Neural progenitor cell (in vitro differentiated cells): Measurements from ENCODE around the gene NPB. TPM values are rescaled to one million over a fixed set of nuclear protein-coding genes. Genes with fewer than 3 reads are reported as not detected.

Experiments used
- DNase-seq: peaks from one replicate; pipeline ENCODE4 v3.0.0-alpha.2; 2016; ENCODE audit warnings: low spot score
- H2AFZ ChIP-seq: fragments of 200-600 bp; sonication (generic); replicated peaks from 2 replicates; pipeline ENCODE4 v1.6.1; 2016; ENCODE audit warnings: antibody characterized with exemption
- H3F3A ChIP-seq: fragments of 200-600 bp; sonication (generic); 2 replicates; pipeline ENCODE4 v1.6.1; 2016; ENCODE audit warnings: antibody characterized with exemption, low read depth
- H3K27ac ChIP-seq: fragments of 200-600 bp; sonication (generic); 2 replicates; pipeline ENCODE4 v1.5.1; 2016; ENCODE audit warnings: mild to moderate bottlenecking
- H3K27me3 ChIP-seq: fragments of 200-600 bp; sonication (generic); 2 replicates; pipeline ENCODE4 v1.6.1; 2016; ENCODE audit warnings: mild to moderate bottlenecking, moderate library complexity
- H3K36me3 ChIP-seq: fragments of 200-600 bp; sonication (generic); 2 replicates; pipeline ENCODE4 v1.5.1; 2016
- H3K4me1 ChIP-seq: fragments of 200-600 bp; sonication (generic); 2 replicates; pipeline ENCODE4 v1.6.1; 2016; ENCODE audit warnings: mixed run types
- H3K4me2 ChIP-seq: fragments of 200-600 bp; sonication (generic); 2 replicates; pipeline ENCODE4 v1.6.1; 2016
- H3K4me3 ChIP-seq: fragments of 200-600 bp; sonication (generic); 2 replicates; pipeline ENCODE4 v1.5.1; 2016
- H3K79me2 ChIP-seq: fragments of 200-600 bp; sonication (generic); 2 replicates; pipeline ENCODE4 v1.6.1; 2016; ENCODE audit warnings: low read depth
- H3K9ac ChIP-seq: fragments of 200-600 bp; sonication (generic); 2 replicates; pipeline ENCODE4 v1.6.1; 2016
- H3K9me3 ChIP-seq: fragments of 200-600 bp; sonication (generic); 2 replicates; pipeline ENCODE4 v1.5.1; 2016; ENCODE audit warnings: low read depth
- H4K20me1 ChIP-seq: fragments of 200-600 bp; sonication (generic); 2 replicates; pipeline ENCODE4 v1.6.1; 2016; ENCODE audit warnings: low read depth
- H3K27ac Mint-ChIP-seq: 3 replicates; pipeline ENCODE4 v1.8.0; 2021; ENCODE audit warnings: mixed read lengths
- H3K27me3 Mint-ChIP-seq: 2 replicates; pipeline ENCODE4 v1.8.0; 2022; ENCODE audit warnings: low read depth, mild to moderate bottlenecking, inconsistent platforms, moderate library complexity, mixed read lengths; ENCODE audit not compliant: insufficient read depth
- H3K36me3 Mint-ChIP-seq: 3 replicates; pipeline ENCODE4 v1.8.0; 2021; ENCODE audit warnings: mixed read lengths
- H3K4me1 Mint-ChIP-seq: 3 replicates; pipeline ENCODE4 v1.8.0; 2021; ENCODE audit warnings: mixed read lengths
- H3K4me3 Mint-ChIP-seq: 3 replicates; pipeline ENCODE4 v1.8.0; 2021; ENCODE audit warnings: mild to moderate bottlenecking, moderate library complexity, mixed read lengths
- H3K9me3 Mint-ChIP-seq: 3 replicates; pipeline ENCODE4 v1.8.0; 2020; ENCODE audit warnings: mixed read lengths
- CTCF ChIP-seq: fragments of 200-600 bp; sonication (generic); IDR thresholded peaks from 2 replicates; pipeline ENCODE4 v1.5.1; 2017; ENCODE audit warnings: antibody characterized with exemption, mild to moderate bottlenecking
- EZH2 ChIP-seq: fragments of 200-600 bp; sonication (generic); IDR thresholded peaks from 2 replicates; pipeline ENCODE4 v1.6.1; 2017; ENCODE audit warnings: antibody characterized with exemption, mild to moderate bottlenecking, moderate library complexity
- EZH2phosphoT487 ChIP-seq: fragments of 200-600 bp; sonication (generic); IDR thresholded peaks from 2 replicates; pipeline ENCODE4 v1.6.1; 2017; ENCODE audit warnings: antibody characterized with exemption
- total RNA-seq: library from RNA; depleted of rRNA; stranded (reverse); fragments of >200 nt; gene quantifications from 2 replicates; pipeline ENCODE4 v1.2.3, GENCODE V29; 2015; ENCODE audit warnings: low replicate concordance

The NPB gene
- total RNA-seq, 1 donor from 2014 or later = not detected

GRCh38 chr17:81924557-81925532, 22.8 kb downstream of the NPB start:
- Mint-ChIP-seq H3K4me3 (peak overlapping the region; percentile 90), H3K27ac (no peak overlapping the region), H3K4me1 (peaks cover 21% of the 10 kb centered on the region), H3K9me3 (no peaks in the 10 kb centered on the region), H3K36me3 (peaks cover 5% of the 10 kb centered on the region), H3K27me3 (no peaks in the 10 kb centered on the region)
- no peak overlapping the region for H2AFZ ChIP-seq
- H3K79me2 ChIP-seq = peaks cover 71% of the 10 kb centered on the region
- peaks cover 55% of the 10 kb centered on the region for H4K20me1 ChIP-seq
- peaks cover 17% of the 10 kb centered on the region for H3K27me3 ChIP-seq
- H3K9ac ChIP-seq = no peak overlapping the region
- peak; percentile 62 for DNase-seq
- H3K27ac ChIP-seq = no peak overlapping the region
- H3K9me3 ChIP-seq = no peaks in the 10 kb centered on the region
- peaks cover 39% of the 10 kb centered on the region for H3F3A ChIP-seq
- H3K4me1 ChIP-seq = peaks cover 33% of the 10 kb centered on the region
- H3K4me2 ChIP-seq = peak overlapping the region; percentile 82
- H3K36me3 ChIP-seq = no peaks in the 10 kb centered on the region
- H3K4me3 ChIP-seq = no peak overlapping the region
- TF ChIP-seq EZH2 (no peak), EZH2phosphoT487 (no peak), CTCF (no peak)

GRCh38 chr17:81925860-81926450, 23.9 kb downstream of the NPB start:
- H2AFZ ChIP-seq = no peak overlapping the region
- Mint-ChIP-seq H3K36me3 (peaks cover 5% of the 10 kb centered on the region), H3K9me3 (no peaks in the 10 kb centered on the region), H3K27me3 (no peaks in the 10 kb centered on the region), H3K4me3 (peak overlapping the region; percentile 90), H3K27ac (no peak overlapping the region), H3K4me1 (peaks cover 21% of the 10 kb centered on the region)
- H3K9me3 ChIP-seq = no peaks in the 10 kb centered on the region
- H3K4me2 ChIP-seq = peak overlapping the region; percentile 99
- no peak overlapping the region for H3K9ac ChIP-seq
- TF ChIP-seq EZH2phosphoT487 (no peak), EZH2 (no peak), CTCF (no peak)
- H3K4me1 ChIP-seq = peaks cover 33% of the 10 kb centered on the region
- H3K36me3 ChIP-seq = no peaks in the 10 kb centered on the region
- H4K20me1 ChIP-seq = peaks cover 59% of the 10 kb centered on the region
- peak overlapping the region; percentile 87 for H3K4me3 ChIP-seq
- DNase-seq = no peak
- peaks cover 17% of the 10 kb centered on the region for H3K27me3 ChIP-seq
- H3F3A ChIP-seq = peaks cover 39% of the 10 kb centered on the region
- peaks cover 61% of the 10 kb centered on the region for H3K79me2 ChIP-seq
- no peak overlapping the region for H3K27ac ChIP-seq

- Mint-ChIP-seq H3K36me3 (peaks cover 2% of the 10 kb centered on the region), H3K4me3 (peak overlapping the region; percentile 90), H3K27ac (no peak overlapping the region), H3K4me1 (peaks cover 21% of the 10 kb centered on the region), H3K27me3 (no peaks in the 10 kb centered on the region), H3K9me3 (no peaks in the 10 kb centered on the region)
- Histone ChIP-seq H3K4me1 (peaks cover 33% of the 10 kb centered on the region), H3K36me3 (no peaks in the 10 kb centered on the region), H4K20me1 (peaks cover 59% of the 10 kb centered on the region), H3K79me2 (peaks cover 55% of the 10 kb centered on the region), H3K9me3 (no peaks in the 10 kb centered on the region), H3K4me3 (peak overlapping the region; percentile 87), H2AFZ (no peak overlapping the region), H3K4me2 (peak overlapping the region; percentile 99), H3K27ac (no peak overlapping the region), H3K9ac (peak overlapping the region; percentile 22), H3F3A (peaks cover 39% of the 10 kb centered on the region), H3K27me3 (peaks cover 17% of the 10 kb centered on the region)
- peak; percentile 85 for DNase-seq
- TF ChIP-seq EZH2 (no peak), EZH2phosphoT487 (no peak), CTCF (no peak)
Observed at GRCh38 chr17:81926451-81927151, 24.6 kb downstream of the NPB start.
